GM21576 (cell line): ENCODE data around the gene ARAF.
A peak's percentile ranks its signal among the peaks of the same experiment; 100 is the strongest.

Experiments used
- ATAC-seq: cut with Tn5 transposase; IDR thresholded peaks from one replicate; pipeline ENCODE4 v1.9.1; 2021; ENCODE audit warnings: mild to moderate bottlenecking, moderate library complexity; ENCODE audit not compliant: unreplicated experiment

The ARAF gene

GRCh38 chrX:47563801-47564315 is 2.9 kb downstream of the ARAF start:
- no peak for ATAC-seq

- no peak for ATAC-seq
Measured at GRCh38 chrX:47564438-47565085, 3.6 kb downstream of the ARAF start.

GRCh38 chrX:47566841-47567240 is 5.8 kb downstream of the ARAF start:
- no peak for ATAC-seq

- ATAC-seq, result no peak
Measured at GRCh38 chrX:47568656-47569295, 7.8 kb downstream of the ARAF start.

GRCh38 chrX:47570794-47571193 is 9.8 kb downstream of the ARAF start:
- no peak for ATAC-seq

- ATAC-seq, result no peak
Measured at GRCh38 chrX:47571215-47571614, 10.2 kb downstream of the ARAF start.

GRCh38 chrX:47571896-47572295 is 10.9 kb downstream of the ARAF start:
- ATAC-seq, result no peak

GRCh38 chrX:47572773-47573340 is 11.9 kb downstream of the ARAF start:
- no peak for ATAC-seq

- no peak for ATAC-seq
Measured at GRCh38 chrX:47573341-47574075, 12.5 kb downstream of the ARAF start.

GRCh38 chrX:47574076-47574546 is 13.1 kb downstream of the ARAF start:
- ATAC-seq, result no peak

GRCh38 chrX:47574547-47575301 is 13.7 kb downstream of the ARAF start:
- no peak for ATAC-seq

- no peak for ATAC-seq
Measured at GRCh38 chrX:47576021-47576898, 15.3 kb downstream of the ARAF start.

GRCh38 chrX:47577424-47577823 is 16.4 kb downstream of the ARAF start:
- no peak for ATAC-seq

- ATAC-seq, result no peak
Measured at GRCh38 chrX:47577901-47578300, 16.9 kb downstream of the ARAF start.

- no peak for ATAC-seq
Measured at GRCh38 chrX:47578692-47579091, 17.7 kb downstream of the ARAF start.

- no peak for ATAC-seq
Measured at GRCh38 chrX:47579537-47579936, 18.5 kb downstream of the ARAF start.

- ATAC-seq, result peak; percentile 85
Measured at GRCh38 chrX:47581731-47582647, 21.0 kb downstream of the ARAF start, which contains the start of gene TIMP1. Gene TIMP1 (plus strand): TSS chrX:47582436. CDS start chrX:47583416, 980 bp downstream.

GRCh38 chrX:47583240-47583861 is 22.3 kb downstream of the ARAF start:
- ATAC-seq, result no peak
